Prostate gland (tissue), 2 donors: ENCODE data around the gene ACTRT2.

Experiments used
- POLR2AphosphoS5 ChIP-seq: sonication (generic); formaldehyde crosslinking; IDR thresholded peaks from one replicate; pipeline ENCODE4 v1.6.1; 2017; ENCODE audit warnings: antibody characterized with exemption
- TF ChIP-seq, protein P1 (sequence below), 4 experiments: fragments of 200-600 bp in 2 of 4; fragments of 450-650 bp in 2 of 4; sonication (generic) in 2 of 4; IDR thresholded peaks; 1 replicate in 3 of 4; 2 replicates in 1 of 4; pipeline ENCODE4 v1.5.1; 2016 to 2019; ENCODE audit warnings: antibody characterized with exemption in 4 of 4, mild to moderate bottlenecking in 2 of 4, moderate library complexity in 2 of 4

DNA sequence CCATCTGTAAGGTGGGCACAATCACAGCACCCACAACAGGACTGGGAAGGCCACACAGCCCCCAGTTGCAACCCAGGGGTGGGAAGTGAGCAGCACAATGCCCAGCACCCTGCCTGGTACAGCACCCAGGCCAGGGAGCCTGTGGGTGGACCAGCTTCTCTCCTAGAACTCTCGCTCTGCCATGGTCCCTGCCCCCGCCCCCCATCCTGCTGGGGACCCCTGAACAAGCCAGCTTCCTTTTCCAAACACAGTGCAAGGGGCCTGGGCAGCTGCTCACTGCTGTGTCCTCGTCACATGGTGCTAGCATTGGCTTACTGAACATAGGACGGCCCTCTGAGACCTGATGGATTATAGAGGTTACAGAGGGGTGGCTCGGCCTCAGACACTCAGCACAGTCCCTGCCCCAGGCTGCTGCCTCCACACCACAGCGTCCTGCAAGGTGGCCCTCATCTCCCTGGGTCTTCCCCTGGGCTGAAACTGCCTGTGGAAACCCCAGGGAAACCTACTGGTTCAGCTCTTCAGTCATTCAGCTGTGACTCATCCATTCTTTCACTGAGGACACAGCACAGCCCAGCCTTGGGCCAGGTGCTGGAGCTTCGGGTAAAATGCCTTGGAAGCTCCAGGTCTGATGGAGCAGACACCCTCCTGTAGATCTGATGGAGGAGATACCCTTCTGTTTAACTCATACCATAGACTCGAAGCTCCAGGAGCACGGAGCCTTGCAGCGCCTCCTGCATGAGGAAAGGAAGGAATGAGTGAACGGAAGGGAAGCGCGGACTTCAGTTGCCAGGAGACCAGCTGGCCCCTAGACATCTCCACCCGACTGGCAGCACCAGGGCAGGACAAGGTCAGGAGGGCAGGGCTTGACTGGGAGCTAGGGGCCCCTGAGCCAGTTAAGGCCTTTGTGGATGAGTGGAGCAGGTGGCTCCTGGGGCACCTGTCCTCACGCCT lies 39.6 kb downstream of the ACTRT2 start:
- TF ChIP-seq, protein P1, sequence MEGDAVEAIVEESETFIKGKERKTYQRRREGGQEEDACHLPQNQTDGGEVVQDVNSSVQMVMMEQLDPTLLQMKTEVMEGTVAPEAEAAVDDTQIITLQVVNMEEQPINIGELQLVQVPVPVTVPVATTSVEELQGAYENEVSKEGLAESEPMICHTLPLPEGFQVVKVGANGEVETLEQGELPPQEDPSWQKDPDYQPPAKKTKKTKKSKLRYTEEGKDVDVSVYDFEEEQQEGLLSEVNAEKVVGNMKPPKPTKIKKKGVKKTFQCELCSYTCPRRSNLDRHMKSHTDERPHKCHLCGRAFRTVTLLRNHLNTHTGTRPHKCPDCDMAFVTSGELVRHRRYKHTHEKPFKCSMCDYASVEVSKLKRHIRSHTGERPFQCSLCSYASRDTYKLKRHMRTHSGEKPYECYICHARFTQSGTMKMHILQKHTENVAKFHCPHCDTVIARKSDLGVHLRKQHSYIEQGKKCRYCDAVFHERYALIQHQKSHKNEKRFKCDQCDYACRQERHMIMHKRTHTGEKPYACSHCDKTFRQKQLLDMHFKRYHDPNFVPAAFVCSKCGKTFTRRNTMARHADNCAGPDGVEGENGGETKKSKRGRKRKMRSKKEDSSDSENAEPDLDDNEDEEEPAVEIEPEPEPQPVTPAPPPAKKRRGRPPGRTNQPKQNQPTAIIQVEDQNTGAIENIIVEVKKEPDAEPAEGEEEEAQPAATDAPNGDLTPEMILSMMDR (IDR thresholded peaks at IDR 0.05) = no peak
- TF ChIP-seq POLR2AphosphoS5 = no peak
